IMR-90 (cell line): ENCODE results near the gene GNAS-AS1. TPM values are rescaled to one million over a fixed set of nuclear protein-coding genes. Genes with fewer than 3 reads are reported as not detected.

Experiments
- ATAC-seq: fragments of 200-7000 bp; cut with Tn5 transposase; 2 replicates; pipeline ENCODE4 v1.9.1; 2020; ENCODE audit warnings: low read depth, mild to moderate bottlenecking, moderate library complexity
- BruUV-seq: library from RNA; stranded (reverse); fragments of 400-500 nt; replicated peaks from 2 replicates; lab custom pipeline; 2021; lab: Mats Ljungman, UMichigan
- CTCF ChIA-PET: fragments of 300-600 bp; formaldehyde crosslinking; extraction: SDS; loops from one replicate; lab custom pipeline; 2021; ENCODE audit warnings: antibody characterized with exemption; lab: Yijun Ruan, JAX
- POLR2A ChIA-PET: fragments of 300-600 bp; sonication (Branson Sonifier 250); formaldehyde crosslinking; loops from one replicate; lab custom pipeline; 2022; ENCODE audit warnings: antibody characterized with exemption; ENCODE audit not compliant: unreplicated experiment; lab: Charles Lee
- DNase-seq: peaks from one replicate; pipeline ENCODE4 v3.0.0; 2013
- H2AFZ ChIP-seq: replicated peaks from 2 replicates; pipeline ENCODE3; 2013; ENCODE audit warnings: low read length, mild to moderate bottlenecking; ENCODE audit not compliant: poor library complexity
- H2AK5ac ChIP-seq: 2 replicates; pipeline ENCODE4 v1.6.1; 2013; ENCODE audit warnings: low read depth, low read length, inconsistent platforms
- H2AK9ac ChIP-seq: replicated peaks from 2 replicates; pipeline ENCODE3; 2013; ENCODE audit warnings: mild to moderate bottlenecking, low read depth, low read length, moderate library complexity; ENCODE audit not compliant: poor library complexity
- H2BK120ac ChIP-seq: 2 replicates; pipeline ENCODE4 v1.6.1; 2013; ENCODE audit warnings: low read depth, low read length, inconsistent platforms
- H2BK15ac ChIP-seq: 3 replicates; pipeline ENCODE4 v1.6.1; 2013; ENCODE audit warnings: low read depth, low read length, inconsistent platforms
- H2BK20ac ChIP-seq: 2 replicates; pipeline ENCODE4 v1.6.1; 2013; ENCODE audit warnings: low read depth, mild to moderate bottlenecking, inconsistent platforms, low read length, moderate library complexity
- H2BK5ac ChIP-seq: 2 replicates; pipeline ENCODE4 v1.6.1; 2013; ENCODE audit warnings: mild to moderate bottlenecking, low read depth, low read length, inconsistent platforms; ENCODE audit not compliant: poor library complexity, severe bottlenecking
- H3K14ac ChIP-seq: replicated peaks from 2 replicates; pipeline ENCODE4 v1.6.1; 2013; ENCODE audit warnings: low read depth, low read length, inconsistent platforms
- H3K18ac ChIP-seq: 2 replicates; pipeline ENCODE4 v1.6.1; 2013; ENCODE audit warnings: low read depth, low read length, control low read depth
- H3K23ac ChIP-seq: 2 replicates; pipeline ENCODE4 v1.6.1; 2013; ENCODE audit warnings: low read depth, low read length, inconsistent platforms
- H3K27ac ChIP-seq: 2 replicates; pipeline ENCODE4 v1.5.1; 2013; ENCODE audit warnings: mild to moderate bottlenecking, control low read depth, low read length; ENCODE audit not compliant: insufficient read depth
- H3K27me3 ChIP-seq: 2 replicates; pipeline ENCODE4 v1.6.1; 2013; ENCODE audit warnings: low read length; ENCODE audit not compliant: control insufficient read depth, insufficient read depth
- H3K36me3 ChIP-seq: 2 replicates; pipeline ENCODE4 v1.6.1; 2013; ENCODE audit warnings: low read length, mixed read lengths; ENCODE audit not compliant: control insufficient read depth, insufficient read depth
- H3K4ac ChIP-seq: 2 replicates; pipeline ENCODE4 v1.6.1; 2013; ENCODE audit warnings: low read depth, low read length, inconsistent platforms
- H3K4me1 ChIP-seq: 2 replicates; pipeline ENCODE4 v1.6.1; 2013; ENCODE audit warnings: low read length, mixed read lengths; ENCODE audit not compliant: control insufficient read depth, insufficient read depth
- H3K4me2 ChIP-seq: 2 replicates; pipeline ENCODE4 v1.6.1; 2013; ENCODE audit warnings: low read depth, mild to moderate bottlenecking, control low read depth, low read length, moderate library complexity
- H3K4me3 ChIP-seq: 2 replicates; pipeline ENCODE4 v1.5.1; 2013; ENCODE audit warnings: low read depth, mild to moderate bottlenecking, control low read depth, low read length, moderate library complexity; ENCODE audit not compliant: insufficient read depth
- H3K56ac ChIP-seq: 2 replicates; pipeline ENCODE4 v1.6.1; 2013; ENCODE audit warnings: low read length, inconsistent platforms; ENCODE audit not compliant: insufficient read depth; ENCODE audit errors: extremely low read depth
- H3K79me1 ChIP-seq, 2 experiments: 2 replicates each; pipeline ENCODE4 v1.6.1; 2013; ENCODE audit warnings: low read length in 2 of 2, inconsistent platforms in 1 of 2, low read depth in 1 of 2
- H3K9ac ChIP-seq: 2 replicates; pipeline ENCODE4 v1.6.1; 2013; ENCODE audit warnings: low read depth, low read length, control low read depth
- H3K9me1 ChIP-seq: 2 replicates; pipeline ENCODE4 v1.6.1; 2013; ENCODE audit warnings: low read length, inconsistent platforms; ENCODE audit not compliant: insufficient read depth
- H3K9me3 ChIP-seq: 2 replicates; pipeline ENCODE4 v1.6.1; 2013; ENCODE audit warnings: low read length; ENCODE audit not compliant: control insufficient read depth, insufficient read depth
- H4K20me1 ChIP-seq: 2 replicates; pipeline ENCODE4 v1.6.1; 2013; ENCODE audit warnings: low read length, inconsistent platforms; ENCODE audit not compliant: insufficient read depth
- H4K5ac ChIP-seq: 2 replicates; pipeline ENCODE4 v1.6.1; 2013; ENCODE audit warnings: mild to moderate bottlenecking, low read depth, low read length, control low read depth
- H4K8ac ChIP-seq, 2 experiments: 2 replicates each; pipeline ENCODE4 v1.6.1; 2013; ENCODE audit warnings: low read depth in 2 of 2, low read length in 2 of 2, control low read depth in 1 of 2, inconsistent platforms in 1 of 2
- H4K91ac ChIP-seq: 2 replicates; pipeline ENCODE4 v1.6.1; 2013; ENCODE audit warnings: low read depth, low read length, inconsistent platforms; ENCODE audit not compliant: insufficient read depth
- BHLHE40 ChIP-seq: fragments of 150-350 bp; IDR thresholded peaks from 2 replicates; pipeline ENCODE4 v1.6.1; 2016; ENCODE audit warnings: mild to moderate bottlenecking, low read depth, low read length
- CEBPB ChIP-seq: IDR thresholded peaks from 2 replicates; pipeline ENCODE4 v1.6.1; 2012; ENCODE audit warnings: low read depth, low read length, improper control_type of control experiment
- FOS ChIP-seq: fragments of 150-350 bp; IDR thresholded peaks from 2 replicates; pipeline ENCODE4 v1.6.1; 2016; ENCODE audit warnings: low read depth, low read length
- MAFK ChIP-seq: IDR thresholded peaks from 2 replicates; pipeline ENCODE4 v1.6.1; 2012; ENCODE audit warnings: low read depth, low read length, improper control_type of control experiment
- MXI1 ChIP-seq: IDR thresholded peaks from 2 replicates; pipeline ENCODE4 v1.6.1; 2012; ENCODE audit warnings: low read depth, mild to moderate bottlenecking, low read length, moderate library complexity, borderline replicate concordance
- NFE2L2 ChIP-seq: fragments of 150-350 bp; IDR thresholded peaks from 2 replicates; pipeline ENCODE4 v1.6.1; 2016; ENCODE audit warnings: low read depth, mild to moderate bottlenecking, low read length
- SMC3 ChIP-seq: fragments of 150-350 bp; IDR thresholded peaks from 2 replicates; pipeline ENCODE4 v1.6.1; 2016; ENCODE audit warnings: low read depth, mild to moderate bottlenecking, antibody characterized with exemption, low read length, moderate library complexity
- WGBS, 2 experiments: methylation state at CpG; one replicate each; pipeline versions ENCODE4 v1.1.5 to v1.1.7; 2013; ENCODE audit warnings: missing lambda C conversion rate in 2 of 2; ENCODE audit not compliant: insufficient read length in 1 of 2; ENCODE audit errors: extremely low coverage in 2 of 2; 5-methylcytosine and 5-hydroxymethylcytosine counted together
- dilution Hi-C: fragments of 300-500 bp; cut with HindIII; formaldehyde crosslinking; loops from one replicate; pipeline ENCODE4 v1.14.3; 2018; ENCODE audit warnings: low sequenced_read_pairs; ENCODE audit not compliant: unreplicated experiment
- in situ Hi-C: fragments of 300-500 bp; cut with MboI; formaldehyde crosslinking; loops from 3 replicates; pipeline ENCODE4 v1.14.3; 2019; ENCODE audit warnings: low sequenced_read_pairs, inconsistent platforms, mixed read lengths
- intact Hi-C: fragments of 100-400 bp; cut with micrococcal nuclease; formaldehyde crosslinking; loops from 2 replicates; pipeline ENCODE4 v1.10.0; 2022
- polyA plus RNA-seq, 3 experiments: library from polyadenylated mRNA; depleted of rRNA; stranded (reverse); fragments of >200 nt; gene quantifications; 2 replicates each; pipeline ENCODE4 v1.2.3, GENCODE V29; 2012; ENCODE audit warnings: low replicate concordance in 1 of 3
- total RNA-seq: library from RNA; depleted of rRNA; stranded (reverse); fragments of >200 nt; gene quantifications from 2 replicates; pipeline ENCODE4 v1.2.3, GENCODE V29; 2012

Gene GNAS-AS1
- total and polyA plus RNA-seq, 2 of the 4 experiments (the other 2 are of a cell fraction), result 0.54 to 0.60 TPM

- Histone ChIP-seq H2BK20ac (no peak overlapping the region), H4K8ac (no peak overlapping the region), H3K27me3 (peaks cover 48% of the 10 kb centered on the region), H3K36me3 (no peaks in the 10 kb centered on the region), H2AK5ac (no peak overlapping the region), H3K9me1 (0 out of 2 replicates have a peak, but pooled peaks cover 2% of the 10 kb centered on the region), H4K91ac (no peak overlapping the region), H2BK15ac (no peak overlapping the region), H2BK5ac (no peak overlapping the region), H3K79me1 (peaks cover 0 to 17% of the 10 kb centered on the region in 2 experiments; a peak in 3 of 4 replicates), H4K20me1 (no peaks in the 10 kb centered on the region; the same call in 1 of the 2 replicates), H3K27ac (no peak overlapping the region), H3K9ac (no peak overlapping the region), H4K5ac (no peak overlapping the region), H3K56ac (no peak overlapping the region), H2BK120ac (no peak overlapping the region), H3K14ac (no peak overlapping the region), H3K9me3 (no peaks in the 10 kb centered on the region), H3K4ac (no peak overlapping the region), H3K23ac (no peak overlapping the region), H2AK9ac (no peak overlapping the region), H3K4me2 (no peak overlapping the region), H3K4me3 (no peak overlapping the region; the same call in 1 of the 2 replicates), H2AFZ (peak overlapping the region; percentile 27), H3K4me1 (peaks cover 2% of the 10 kb centered on the region; the same call in 1 of the 2 replicates), H3K18ac (no peak overlapping the region)
- no TSS peak for BruUV-seq
- intact Hi-C loops, result loop anchor here (2.0 to 5.0 kb wide), 2 partner anchors 162 to 617 kb away; partner anchors contain the start of gene NPEPL1
- POLR2A ChIA-PET, result no interaction called here
- DNase-seq (no peak), ATAC-seq (no peak)
- in situ Hi-C loops, result loop anchor here (10.0 kb wide), 2 partner anchors 379 to 629 kb away; partner anchors contain the start of gene ANKRD60
- dilution Hi-C loops, result no loop called here
- 57% methylated on average over 23 of the region's 63 CpGs; no CpG with 5 or more reads in 1 of the 2 experiments for WGBS, 2 experiments
- CTCF ChIA-PET, result no interaction called here
- TF ChIP-seq FOS, result no peak
- no peak for TF ChIP-seq MAFK
- no peak for TF ChIP-seq BHLHE40
- TF ChIP-seq NFE2L2, result no peak
- no peak for TF ChIP-seq MXI1
- no peak for TF ChIP-seq SMC3
- no peak for TF ChIP-seq CEBPB
Observed at GRCh38 chr20:58853976-58854637, 3.4 kb upstream of the GNAS-AS1 start.
